Measurements from ENCODE around the gene TBC1D7. TPM values are rescaled to one million over a fixed set of nuclear protein-coding genes. Genes with fewer than 3 reads are reported as not detected.

The TBC1D7 gene
- total and polyA plus RNA-seq, 2 of the 4 experiments (the other 2 are of a cell fraction) = 14.3 to 22.6 TPM

DNA sequence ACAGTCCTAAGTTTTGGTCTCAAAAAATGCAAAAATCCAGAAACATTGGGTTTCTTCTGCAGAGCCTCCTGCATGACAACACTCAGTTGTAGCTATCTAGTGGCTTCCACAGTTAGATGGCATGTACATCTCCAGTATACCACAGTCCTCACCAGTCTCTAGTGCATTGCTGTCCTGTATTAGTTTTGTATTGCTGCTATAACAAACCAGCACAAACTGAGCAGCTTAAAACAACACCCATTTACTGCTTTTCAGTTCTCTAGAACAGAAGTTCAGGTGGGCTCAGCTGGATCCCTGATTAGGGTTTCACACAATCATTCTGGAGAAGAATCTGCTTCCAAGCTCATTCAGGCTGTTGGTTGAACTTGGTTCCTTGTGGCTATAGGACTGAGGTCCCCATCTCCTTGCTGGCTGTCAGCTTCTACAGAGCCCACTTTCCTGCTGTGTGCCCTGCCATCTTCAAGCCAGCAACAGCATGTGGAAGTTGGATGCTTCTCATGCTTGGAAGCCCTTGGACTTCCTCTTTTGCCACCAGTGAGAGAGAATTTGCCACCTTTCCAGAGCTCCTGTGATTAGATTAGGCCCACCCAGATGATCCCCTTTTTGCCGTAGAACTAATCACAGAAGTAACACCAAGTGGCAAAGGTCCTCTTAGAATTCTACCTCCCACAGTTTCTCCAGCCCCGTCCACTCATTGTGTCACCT is 48.9 kb upstream of the TBC1D7 start:
- H3K14ac ChIP-seq (replicated peaks; ENCODE audit: low read depth, low read length) = no peak overlapping the region
- TF ChIP-seq RAD21 (IDR thresholded peaks at IDR 0.05; ENCODE audit: low read length) = no peak
- TF ChIP-seq, protein P1, sequence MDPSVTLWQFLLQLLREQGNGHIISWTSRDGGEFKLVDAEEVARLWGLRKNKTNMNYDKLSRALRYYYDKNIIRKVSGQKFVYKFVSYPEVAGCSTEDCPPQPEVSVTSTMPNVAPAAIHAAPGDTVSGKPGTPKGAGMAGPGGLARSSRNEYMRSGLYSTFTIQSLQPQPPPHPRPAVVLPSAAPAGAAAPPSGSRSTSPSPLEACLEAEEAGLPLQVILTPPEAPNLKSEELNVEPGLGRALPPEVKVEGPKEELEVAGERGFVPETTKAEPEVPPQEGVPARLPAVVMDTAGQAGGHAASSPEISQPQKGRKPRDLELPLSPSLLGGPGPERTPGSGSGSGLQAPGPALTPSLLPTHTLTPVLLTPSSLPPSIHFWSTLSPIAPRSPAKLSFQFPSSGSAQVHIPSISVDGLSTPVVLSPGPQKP (IDR thresholded peaks at IDR 0.05; ENCODE audit: borderline replicate concordance, low read depth, low read length) = no peak
- no peak for TF ChIP-seq FOS (IDR thresholded peaks at IDR 0.05; ENCODE audit: low read depth, low read length)
- TF ChIP-seq MAZ (IDR thresholded peaks at IDR 0.05; ENCODE audit: borderline replicate concordance, low read depth, low read length) = no peak
- no peak for TF ChIP-seq RFX5 (IDR thresholded peaks at IDR 0.05; ENCODE audit: low read depth, low read length)
- TF ChIP-seq, protein P2, sequence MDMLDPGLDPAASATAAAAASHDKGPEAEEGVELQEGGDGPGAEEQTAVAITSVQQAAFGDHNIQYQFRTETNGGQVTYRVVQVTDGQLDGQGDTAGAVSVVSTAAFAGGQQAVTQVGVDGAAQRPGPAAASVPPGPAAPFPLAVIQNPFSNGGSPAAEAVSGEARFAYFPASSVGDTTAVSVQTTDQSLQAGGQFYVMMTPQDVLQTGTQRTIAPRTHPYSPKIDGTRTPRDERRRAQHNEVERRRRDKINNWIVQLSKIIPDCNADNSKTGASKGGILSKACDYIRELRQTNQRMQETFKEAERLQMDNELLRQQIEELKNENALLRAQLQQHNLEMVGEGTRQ (IDR thresholded peaks at IDR 0.05; ENCODE audit: low read depth, low read length) = no peak
- no peak for TF ChIP-seq CTCF (conservative IDR thresholded peaks at IDR 0.05; ENCODE audit: low read depth, low read length)
- TF ChIP-seq POLR2A (IDR thresholded peaks at IDR 0.05; ENCODE audit: low read depth, low read length) = no peak
- TF ChIP-seq BHLHE40 (IDR thresholded peaks at IDR 0.05; ENCODE audit: low read depth, low read length) = no peak
- no peak for TF ChIP-seq MAFK (IDR thresholded peaks at IDR 0.05; ENCODE audit: low read depth, low read length)
- TF ChIP-seq NFE2L2 (IDR thresholded peaks at IDR 0.05; ENCODE audit: low read depth, low read length) = no peak
- TF ChIP-seq SMC3 (IDR thresholded peaks at IDR 0.05; ENCODE audit: low read depth, low read length) = no peak
- TF ChIP-seq CEBPB (IDR thresholded peaks at IDR 0.05; ENCODE audit: low read depth, low read length) = no peak
- TF ChIP-seq CHD1 (IDR thresholded peaks at IDR 0.05; ENCODE audit: low read depth, low read length) = no peak
- TF ChIP-seq RCOR1 (IDR thresholded peaks at IDR 0.05; ENCODE audit: insufficient replicate concordance, low read length) = no peak
- TF ChIP-seq MXI1 (IDR thresholded peaks at IDR 0.05; ENCODE audit: borderline replicate concordance, low read depth, low read length) = no peak
- peaks cover 0 to 3% of the 10 kb centered on the region in 2 experiments; a peak in 1 of 4 replicates for H3K79me1 ChIP-seq (ENCODE audit: low read depth in 1 of 2, low read length in 2 of 2)
- no peak overlapping the region for H2BK15ac ChIP-seq (ENCODE audit: low read depth, low read length)
- H3K4ac ChIP-seq (ENCODE audit: low read depth, low read length) = no peak overlapping the region
- no peak overlapping the region for H4K91ac ChIP-seq (ENCODE audit: insufficient read depth, low read depth, low read length)
- H3K27ac ChIP-seq (ENCODE audit: insufficient read depth, low read length) = no peak overlapping the region
- no peak overlapping the region for H3K9ac ChIP-seq (ENCODE audit: low read depth, low read length)
- no peak overlapping the region for H3K56ac ChIP-seq (ENCODE audit: extremely low read depth, insufficient read depth, low read length)
- H3K9me1 ChIP-seq (ENCODE audit: insufficient read depth, low read length) = no peaks in the 10 kb centered on the region
- POLR2A ChIA-PET (ENCODE audit: unreplicated experiment) = no interaction called here
- BruUV-seq (replicated peaks) = no TSS peak
- H2AFZ ChIP-seq (replicated peaks; ENCODE audit: low read length, poor library complexity) = no peak overlapping the region
- no peak overlapping the region for H4K8ac ChIP-seq (ENCODE audit: low read depth in 2 of 2, low read length in 2 of 2)
- no peak overlapping the region for H3K18ac ChIP-seq (ENCODE audit: low read depth, low read length)
- in situ Hi-C loops (cut with MboI; ENCODE audit: low sequenced_read_pairs) (no loop called here), intact Hi-C loops (cut with micrococcal nuclease) (no loop called here), dilution Hi-C loops (cut with HindIII; ENCODE audit: low sequenced_read_pairs, unreplicated experiment) (no loop called here)
- H2BK120ac ChIP-seq (ENCODE audit: low read depth, low read length) = no peak overlapping the region
- ATAC-seq (ENCODE audit: low read depth) (no peak), DNase-seq (no peak)
- no peaks in the 10 kb centered on the region for H3K9me3 ChIP-seq (ENCODE audit: control insufficient read depth, insufficient read depth, low read length)
- H3K23ac ChIP-seq (ENCODE audit: low read depth, low read length) = no peak overlapping the region
- 0 out of 2 replicates have a peak, but pooled peaks cover 2% of the 10 kb centered on the region for H3K4me1 ChIP-seq (ENCODE audit: control insufficient read depth, insufficient read depth, low read length)
- no peak overlapping the region for H2BK20ac ChIP-seq (ENCODE audit: low read depth, low read length)
- no peak overlapping the region for H2AK5ac ChIP-seq (ENCODE audit: low read depth, low read length)
- no peaks in the 10 kb centered on the region for H3K36me3 ChIP-seq (ENCODE audit: control insufficient read depth, insufficient read depth, low read length)
- no peak overlapping the region for H2BK5ac ChIP-seq (ENCODE audit: low read depth, low read length, poor library complexity, severe bottlenecking)
- no peak overlapping the region for H4K5ac ChIP-seq (ENCODE audit: low read depth, low read length)
- H3K4me2 ChIP-seq (ENCODE audit: low read depth, low read length) = no peak overlapping the region
- H2AK9ac ChIP-seq (replicated peaks; ENCODE audit: low read depth, low read length, poor library complexity) = no peak overlapping the region
- CTCF ChIA-PET = no interaction called here
- no CpG with 5 or more reads among the region's 2 CpGs for WGBS, 2 experiments (ENCODE audit: extremely low coverage in 2 of 2, insufficient read length in 1 of 2)
- H3K4me3 ChIP-seq (ENCODE audit: insufficient read depth, low read depth, low read length) = no peak overlapping the region
- no peaks in the 10 kb centered on the region for H3K27me3 ChIP-seq (ENCODE audit: control insufficient read depth, insufficient read depth, low read length)
- no peaks in the 10 kb centered on the region for H4K20me1 ChIP-seq (ENCODE audit: insufficient read depth, low read length)
